CD14-positive monocyte (primary cell): ENCODE results near the gene PCDHGB4. TPM values are rescaled to one million over a fixed set of nuclear protein-coding genes. Genes with fewer than 3 reads are reported as not detected.
"Not testable (repeated sequence)": the region's sequence is repeated elsewhere in the genome, so short reads cannot be mapped to it uniquely, and the experiment has no call there.

Experiments
- DNase-seq, 3 donors: peaks; one replicate each; pipeline ENCODE4 v3.0.0-alpha.2; 2011 to 2022
- H2AFZ ChIP-seq: 2 replicates; pipeline ENCODE4 v1.6.0; 2012; ENCODE audit warnings: mild to moderate bottlenecking, low read depth, low read length, inconsistent platforms; ENCODE audit not compliant: insufficient read depth, poor library complexity, severe bottlenecking
- H3K27ac ChIP-seq, 2 donors: 1 replicate in 1 of 2; 2 replicates in 1 of 2; pipeline ENCODE4 v1.5.1; 2012 to 2013; ENCODE audit warnings: low read length in 2 of 2, control low read depth in 1 of 2, inconsistent platforms in 1 of 2, low read depth in 1 of 2, mild to moderate bottlenecking in 1 of 2
- H3K27me3 ChIP-seq, 2 donors: one replicate each; pipeline versions ENCODE4 v1.6.0 to v1.6.1; 2011 to 2013; ENCODE audit warnings: low read length in 2 of 2; ENCODE audit not compliant: control insufficient read depth in 2 of 2, insufficient read depth in 2 of 2
- H3K36me3 ChIP-seq, 2 donors: replicated peaks in 1 of 2; 1 replicate in 1 of 2; 2 replicates in 1 of 2; pipeline versions ENCODE4 v1.5.1 to v1.6.1; 2012 to 2013; ENCODE audit warnings: low read length in 2 of 2, control low read depth in 1 of 2, inconsistent platforms in 1 of 2, mild to moderate bottlenecking in 1 of 2; ENCODE audit not compliant: insufficient read depth in 2 of 2, control insufficient read depth in 1 of 2
- H3K4me1 ChIP-seq, 2 donors: 1 replicate in 1 of 2; 2 replicates in 1 of 2; pipeline versions ENCODE4 v1.5.1 to v1.6.1; 2012 to 2013; ENCODE audit warnings: low read length in 2 of 2, control low read depth in 1 of 2, inconsistent platforms in 1 of 2, mild to moderate bottlenecking in 1 of 2, moderate library complexity in 1 of 2; ENCODE audit not compliant: insufficient read depth in 2 of 2, control insufficient read depth in 1 of 2
- H3K4me2 ChIP-seq: replicated peaks from 2 replicates; pipeline ENCODE3; 2012; ENCODE audit warnings: low read length, moderate library complexity, mild to moderate bottlenecking; ENCODE audit not compliant: poor library complexity, severe bottlenecking; ENCODE audit errors: extremely low read depth
- H3K4me3 ChIP-seq, 3 experiments: fragments of 200-600 bp in 1 of 3; sonication (generic) in 1 of 3; replicated peaks in 1 of 3; 1 replicate in 2 of 3; 2 replicates in 1 of 3; pipeline ENCODE4 v1.5.1; 2011 to 2013; ENCODE audit warnings: low read length in 3 of 3, mild to moderate bottlenecking in 3 of 3, control low read depth in 2 of 3, low read depth in 2 of 3, inconsistent platforms in 1 of 3, moderate library complexity in 1 of 3
- H3K79me2 ChIP-seq: 2 replicates; pipeline ENCODE4 v1.6.0; 2012; ENCODE audit warnings: mild to moderate bottlenecking, control low read depth, inconsistent platforms, low read length, moderate library complexity; ENCODE audit not compliant: insufficient read depth
- H3K9ac ChIP-seq: 2 replicates; pipeline ENCODE4 v1.6.0; 2017; ENCODE audit warnings: low read length, mild to moderate bottlenecking; ENCODE audit not compliant: insufficient read depth, poor library complexity, severe bottlenecking
- H3K9me3 ChIP-seq, 2 donors: replicated peaks in 1 of 2; 1 replicate in 1 of 2; 2 replicates in 1 of 2; pipeline versions ENCODE4 v1.5.1 to v1.6.1; 2012 to 2013; ENCODE audit warnings: low read length in 2 of 2, control low read depth in 1 of 2; ENCODE audit not compliant: control insufficient read depth in 1 of 2, insufficient read depth in 1 of 2
- H4K20me1 ChIP-seq: 2 replicates; pipeline ENCODE4 v1.6.0; 2012; ENCODE audit warnings: mild to moderate bottlenecking, low read length, control low read depth, moderate library complexity; ENCODE audit not compliant: insufficient read depth
- H3K27ac Mint-ChIP-seq, 7 donors: one replicate each; pipeline ENCODE4 v1.8.0; 2020; ENCODE audit warnings: mild to moderate bottlenecking in 7 of 7, mixed read lengths in 7 of 7, moderate library complexity in 6 of 7, inconsistent platforms in 2 of 7
- H3K27me3 Mint-ChIP-seq, 3 donors: one replicate each; pipeline ENCODE4 v1.8.0; 2021 to 2022; ENCODE audit warnings: low read depth in 3 of 3, mild to moderate bottlenecking in 3 of 3, mixed read lengths in 3 of 3, moderate library complexity in 3 of 3, inconsistent platforms in 1 of 3
- H3K36me3 Mint-ChIP-seq, 2 donors: one replicate each; pipeline ENCODE4 v1.8.0; 2020; ENCODE audit warnings: mixed read lengths in 2 of 2, inconsistent platforms in 1 of 2, mild to moderate bottlenecking in 1 of 2
- H3K4me1 Mint-ChIP-seq: one replicate; pipeline ENCODE4 v1.8.0; 2020; ENCODE audit warnings: mild to moderate bottlenecking, mixed read lengths
- H3K4me3 Mint-ChIP-seq, 2 donors: one replicate each; pipeline ENCODE4 v1.8.0; 2020; ENCODE audit warnings: mild to moderate bottlenecking in 2 of 2, mixed read lengths in 2 of 2, moderate library complexity in 1 of 2
- H3K9me3 Mint-ChIP-seq, 7 donors: one replicate each; pipeline ENCODE4 v1.8.0; 2020 to 2022; ENCODE audit warnings: mixed read lengths in 7 of 7, mild to moderate bottlenecking in 6 of 7, moderate library complexity in 6 of 7, inconsistent platforms in 2 of 7
- WGBS: methylation state at CpG from one replicate; pipeline ENCODE4 v1.1.5; 2013; ENCODE audit warnings: missing lambda C conversion rate; ENCODE audit not compliant: insufficient coverage; 5-methylcytosine and 5-hydroxymethylcytosine counted together
- intact Hi-C, 2 donors: fragments of 100-400 bp; cut with micrococcal nuclease; formaldehyde crosslinking; loops; one replicate each; pipeline versions ENCODE4 v1.15.0 to v1.15.1; 2023
- polyA plus RNA-seq, 3 donors: library from polyadenylated mRNA; depleted of rRNA in 1 of 3; unstranded in 2 of 3; stranded (reverse) in 1 of 3; fragments of 300-500 nt in 2 of 3; fragments of >200 nt in 1 of 3; fragmentation: Illumina TruSeq in 2 of 3; gene quantifications; 1 replicate in 2 of 3; 2 replicates in 1 of 3; pipeline ENCODE4 v1.2.3, GENCODE V29; 2012 to 2021
- TF ChIP-seq, protein P1 (sequence below): fragments of 200-600 bp; IDR thresholded peaks from one replicate; pipeline ENCODE4 v1.8.0; 2022; ENCODE audit warnings: antibody characterized with exemption, mild to moderate bottlenecking

The PCDHGB4 gene
- polyA plus RNA-seq, 3 donors: not detected

- no peak overlapping the region for H3K27ac ChIP-seq
- H4K20me1 ChIP-seq: no peaks in the 10 kb centered on the region
- Mint-ChIP-seq H3K27me3 (peaks cover 31 to 64% (median 53%) of the 10 kb centered on the region in 3 donors), H3K4me1 (peaks cover 2% of the 10 kb centered on the region), H3K9me3 (peaks cover 44 to 81% (median 74%) of the 10 kb centered on the region in 7 donors), H3K4me3 (peak overlapping the region; percentile 37 to 66), H3K27ac (peak overlapping the region in 1 of 7 donors; percentile 28), H3K36me3 (peaks cover 4 to 11% of the 10 kb centered on the region in 2 donors)
- TF ChIP-seq, protein P1, sequence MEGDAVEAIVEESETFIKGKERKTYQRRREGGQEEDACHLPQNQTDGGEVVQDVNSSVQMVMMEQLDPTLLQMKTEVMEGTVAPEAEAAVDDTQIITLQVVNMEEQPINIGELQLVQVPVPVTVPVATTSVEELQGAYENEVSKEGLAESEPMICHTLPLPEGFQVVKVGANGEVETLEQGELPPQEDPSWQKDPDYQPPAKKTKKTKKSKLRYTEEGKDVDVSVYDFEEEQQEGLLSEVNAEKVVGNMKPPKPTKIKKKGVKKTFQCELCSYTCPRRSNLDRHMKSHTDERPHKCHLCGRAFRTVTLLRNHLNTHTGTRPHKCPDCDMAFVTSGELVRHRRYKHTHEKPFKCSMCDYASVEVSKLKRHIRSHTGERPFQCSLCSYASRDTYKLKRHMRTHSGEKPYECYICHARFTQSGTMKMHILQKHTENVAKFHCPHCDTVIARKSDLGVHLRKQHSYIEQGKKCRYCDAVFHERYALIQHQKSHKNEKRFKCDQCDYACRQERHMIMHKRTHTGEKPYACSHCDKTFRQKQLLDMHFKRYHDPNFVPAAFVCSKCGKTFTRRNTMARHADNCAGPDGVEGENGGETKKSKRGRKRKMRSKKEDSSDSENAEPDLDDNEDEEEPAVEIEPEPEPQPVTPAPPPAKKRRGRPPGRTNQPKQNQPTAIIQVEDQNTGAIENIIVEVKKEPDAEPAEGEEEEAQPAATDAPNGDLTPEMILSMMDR: peak; percentile 10
- H3K9ac ChIP-seq: no peak overlapping the region
- no peaks in the 10 kb centered on the region for H3K36me3 ChIP-seq
- peak overlapping the region; percentile 22 for H3K4me2 ChIP-seq
- H3K27me3 ChIP-seq: peaks cover 4 to 48% of the 10 kb centered on the region in 2 donors
- no peak for DNase-seq
- WGBS: 34% methylated on average over 26 of the region's 31 CpGs
- H3K79me2 ChIP-seq: no peaks in the 10 kb centered on the region
- intact Hi-C loops: no loop called here
- H3K4me3 ChIP-seq: no peak overlapping the region
- H3K9me3 ChIP-seq: peaks cover 47 to 72% of the 10 kb centered on the region in 2 donors
- H2AFZ ChIP-seq: no peak overlapping the region
- no peaks in the 10 kb centered on the region for H3K4me1 ChIP-seq
Measured at GRCh38 chr5:141343953-141344463, 43.5 kb upstream of the PCDHGB4 start.

GRCh38 chr5:141345327-141345726, 42.2 kb upstream of the PCDHGB4 start:
- Histone ChIP-seq H4K20me1 (no peaks in the 10 kb centered on the region), H3K4me1 (no peaks in the 10 kb centered on the region), H3K27ac (no peak overlapping the region), H3K4me2 (no peak overlapping the region), H3K4me3 (no peak overlapping the region), H3K9me3 (peaks cover 42 to 67% of the 10 kb centered on the region in 2 donors), H3K79me2 (no peaks in the 10 kb centered on the region), H3K27me3 (peaks cover 5 to 42% of the 10 kb centered on the region in 2 donors), H3K36me3 (no peaks in the 10 kb centered on the region), H3K9ac (no peak overlapping the region), H2AFZ (no peak overlapping the region)
- no peak for DNase-seq
- Mint-ChIP-seq H3K27ac (no peak overlapping the region), H3K4me3 (peak overlapping the region in 1 of 2 donors; percentile 23), H3K36me3 (peaks cover 5 to 11% of the 10 kb centered on the region in 2 donors), H3K4me1 (peaks cover 2% of the 10 kb centered on the region), H3K9me3 (peaks cover 39 to 77% (median 71%) of the 10 kb centered on the region in 7 donors), H3K27me3 (peaks cover 24 to 58% (median 49%) of the 10 kb centered on the region in 3 donors)
- WGBS: 38% methylated on average over 20 of the region's 20 CpGs
- TF ChIP-seq, protein P1: no peak
- intact Hi-C loops: no loop called here

DNA sequence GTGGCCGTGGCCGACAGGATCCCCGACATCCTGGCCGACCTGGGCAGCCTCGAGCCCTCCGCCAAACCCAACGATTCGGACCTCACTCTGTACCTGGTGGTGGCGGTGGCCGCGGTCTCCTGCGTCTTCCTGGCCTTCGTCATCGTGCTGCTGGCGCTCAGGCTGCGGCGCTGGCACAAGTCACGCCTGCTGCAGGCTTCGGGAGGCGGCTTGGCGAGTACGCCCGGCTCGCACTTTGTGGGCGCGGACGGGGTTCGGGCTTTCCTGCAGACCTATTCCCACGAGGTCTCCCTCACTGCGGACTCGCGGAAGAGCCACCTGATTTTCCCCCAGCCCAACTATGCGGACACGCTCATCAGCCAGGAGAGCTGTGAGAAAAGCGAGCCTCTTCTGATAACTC, 41.5 kb upstream of the PCDHGB4 start:
- H3K79me2 ChIP-seq, H3K36me3 Mint-ChIP-seq, H3K4me2 ChIP-seq, H3K27ac ChIP-seq, DNase-seq, H2AFZ ChIP-seq, H3K4me1 Mint-ChIP-seq, H3K27ac Mint-ChIP-seq, H3K4me3 Mint-ChIP-seq, intact Hi-C loops, H3K36me3 ChIP-seq, H3K9ac ChIP-seq, H3K4me1 ChIP-seq, H4K20me1 ChIP-seq, H3K4me3 ChIP-seq: not testable (repeated sequence)
- peaks cover 37 to 76% (median 71%) of the 10 kb centered on the region in 7 donors for H3K9me3 Mint-ChIP-seq
- H3K9me3 ChIP-seq: peaks cover 41 to 70% of the 10 kb centered on the region in 2 donors
- peaks cover 12 to 47% of the 10 kb centered on the region in 2 donors for H3K27me3 ChIP-seq
- H3K27me3 Mint-ChIP-seq: peaks cover 22 to 58% (median 51%) of the 10 kb centered on the region in 3 donors
- WGBS: 43% methylated on average over 11 of the region's 35 CpGs
